NCI-H1694 (cell line): ENCODE results near the gene OR51E1.

Source experiments
- DNase-seq: peaks from one replicate; lab custom pipeline; 2025; lab: John Stamatoyannopoulos, UW

Gene OR51E1

GRCh38 chr11:4654635-4655369 lies 11.0 kb downstream of the OR51E1 start:
- no peak for DNase-seq

- no peak for DNase-seq
These were observed 15.1 kb downstream of the OR51E1 start for GRCh38 chr11:4658629-4659445.

GRCh38 chr11:4662876-4663275 lies 19.1 kb downstream of the OR51E1 start:
- DNase-seq: no peak

GRCh38 chr11:4664183-4664582 lies 20.4 kb downstream of the OR51E1 start:
- no peak for DNase-seq

GRCh38 chr11:4664786-4665185 lies 21.0 kb downstream of the OR51E1 start:
- DNase-seq: no peak

GRCh38 chr11:4665424-4665823 lies 21.6 kb downstream of the OR51E1 start:
- DNase-seq: no peak

- DNase-seq: no peak
These were observed 28.0 kb downstream of the OR51E1 start for GRCh38 chr11:4671741-4672140.

- DNase-seq: no peak
These were observed 28.7 kb downstream of the OR51E1 start for GRCh38 chr11:4672470-4672869.

GRCh38 chr11:4673781-4674180 lies 30.0 kb downstream of the OR51E1 start:
- no peak for DNase-seq

GRCh38 chr11:4677948-4678347 lies 34.2 kb downstream of the OR51E1 start:
- no peak for DNase-seq

GRCh38 chr11:4680341-4680740 lies 36.6 kb downstream of the OR51E1 start:
- no peak for DNase-seq

GRCh38 chr11:4682623-4683419 lies 39.0 kb downstream of the OR51E1 start:
- no peak for DNase-seq

GRCh38 chr11:4684631-4685285 lies 41.0 kb downstream of the OR51E1 start:
- DNase-seq: no peak

- DNase-seq: no peak
These were observed 51.7 kb downstream of the OR51E1 start for GRCh38 chr11:4695442-4695841.

GRCh38 chr11:4697585-4697984 lies 53.8 kb downstream of the OR51E1 start, which contains the start of gene OR51E2:
OR51E2 (minus strand) TSS chr11:4697853; CDS start chr11:4682711, 15,142 bp downstream.
- DNase-seq: no peak

- DNase-seq: no peak
These were observed 56.1 kb downstream of the OR51E1 start for GRCh38 chr11:4699697-4700435.

- no peak for DNase-seq
These were observed 56.6 kb downstream of the OR51E1 start for GRCh38 chr11:4700436-4700820.

GRCh38 chr11:4704054-4704789 lies 60.4 kb downstream of the OR51E1 start, which contains the start of gene MMP26:
MMP26 (plus strand) TSS chr11:4704784.
- no peak for DNase-seq

GRCh38 chr11:4704790-4705334 lies 61.1 kb downstream of the OR51E1 start:
- no peak for DNase-seq
